ENCODE data around the gene GPR132. TPM values are rescaled to one million over a fixed set of nuclear protein-coding genes. Genes with fewer than 3 reads are reported as not detected.

GPR132 gene
- total and polyA plus RNA-seq, 2 of the 8 experiments (the other 6 are each of a cell fraction or from before 2014, with no cell fraction given): 0.11 TPM; not detected in 1

- Histone ChIP-seq H3K4me1 (replicated peaks in 1 of 4; ENCODE audit: control insufficient read depth in 3 of 4, insufficient read depth in 4 of 4, low read length in 3 of 4) (peaks cover 0 to 2% (median 0%) of the 10 kb centered on the region in 4 experiments; a peak in 1 of 7 replicates), H2BK15ac (ENCODE audit: low read length) (no peak overlapping the region), H4K8ac (ENCODE audit: extremely low read depth, insufficient read depth, low read length) (no peak overlapping the region), H3K27ac (ENCODE audit: low read depth, low read length) (no peak overlapping the region), H3K79me1 (ENCODE audit: low read depth, low read length) (no peaks in the 10 kb centered on the region), H3K23ac (ENCODE audit: insufficient read length) (no peak overlapping the region), H2BK120ac (replicated peaks; ENCODE audit: low read depth, low read length) (no peak overlapping the region), H3K4ac (replicated peaks; ENCODE audit: insufficient read length, low read depth, low read length) (no peak overlapping the region), H3K4me2 (ENCODE audit: insufficient read depth in 1 of 2, low read depth in 2 of 2, low read length in 2 of 2) (no peak overlapping the region), H3K56ac (replicated peaks; ENCODE audit: insufficient read length, low read depth, low read length) (no peak overlapping the region), H2AFZ (ENCODE audit: low read length) (no peak overlapping the region), H2BK12ac (ENCODE audit: low read depth, low read length) (no peak overlapping the region), H4K91ac (replicated peaks; ENCODE audit: insufficient read length, low read length) (no peak overlapping the region), H3K18ac (ENCODE audit: extremely low read depth, low read length) (no peak overlapping the region), H2BK20ac (ENCODE audit: low read length) (no peak overlapping the region), H3K14ac (ENCODE audit: insufficient read length) (no peak overlapping the region), H2AK5ac (ENCODE audit: low read depth, low read length) (no peak overlapping the region), H2BK5ac (ENCODE audit: low read depth, low read length) (no peak overlapping the region), H3K23me2 (ENCODE audit: low read depth, low read length) (no peaks in the 10 kb centered on the region), H3K36me3 (ENCODE audit: control insufficient read depth in 2 of 4, insufficient read depth in 4 of 4, low read length in 3 of 4) (no peaks in the 10 kb centered on the region), H3K4me3 (ENCODE audit: extremely low read depth in 1 of 4, insufficient read depth in 2 of 4, low read depth in 3 of 4, low read length in 4 of 4) (no peak overlapping the region), H3K9ac (replicated peaks in 1 of 4; ENCODE audit: extremely low read depth in 1 of 4, low read depth in 3 of 4, low read length in 3 of 4) (no peak overlapping the region), H3K9me3 (ENCODE audit: insufficient read depth in 2 of 2, low read depth in 1 of 2, low read length in 1 of 2) (no peaks in the 10 kb centered on the region), H4K20me1 (replicated peaks in 1 of 2; ENCODE audit: control insufficient read depth in 1 of 2, insufficient read depth in 2 of 2, low read length in 2 of 2) (no peaks in the 10 kb centered on the region), H4K5ac (ENCODE audit: insufficient read length, low read depth, low read length) (no peak overlapping the region), H3K27me3 (replicated peaks in 1 of 4; ENCODE audit: control insufficient read depth in 3 of 4, extremely low read depth in 1 of 4, insufficient read depth in 3 of 4, low read length in 3 of 4) (peaks cover 0 to 5% (median 3%) of the 10 kb centered on the region in 4 experiments; a peak in 4 of 7 replicates), H3K79me2 (ENCODE audit: control insufficient read depth in 1 of 2, insufficient read depth in 2 of 2, low read length in 2 of 2) (no peaks in the 10 kb centered on the region)
- ChIA-PET POLR2A (ENCODE audit: partially characterized antibody) (no interaction called here), CTCF (ENCODE audit: partially characterized antibody) (interaction anchor here (0.8 to 1.2 kb wide), 2 partner anchors 74 to 87 kb away, joined by 3 read pairs; no protein-coding TSS in a partner anchor)
- WGBS, 2 experiments (ENCODE audit: extremely low coverage in 1 of 2, insufficient coverage in 1 of 2, insufficient read length in 1 of 2, insufficient replicate concordance in 2 of 2, low coverage in 1 of 2, low lambda C conversion rate in 2 of 2, missing lambda C conversion rate in 1 of 2): 87% methylated on average over 24 of the region's 25 CpGs; no CpG with 5 or more reads in 1 of the 2 experiments
- FAIRE-seq (no peak), DNase-seq (ENCODE audit: low read depth in 1 of 2, low spot score in 2 of 2) (no peak)
- TF ChIP-seq SUZ12 (IDR thresholded peaks at IDR 0.05; ENCODE audit: low read length) (no peak), SP2 (IDR thresholded peaks at IDR 0.05; ENCODE audit: low read length) (no peak), SIX5 (IDR thresholded peaks at IDR 0.05; ENCODE audit: low read depth, low read length) (no peak), CTCF (IDR thresholded peaks at IDR 0.05; ENCODE audit: control extremely low read depth in 1 of 3, insufficient read depth in 1 of 3, low read depth in 1 of 3, low read length in 3 of 3) (no peak), CREB1 (IDR thresholded peaks at IDR 0.05) (no peak), HDAC2 (IDR thresholded peaks at IDR 0.05; ENCODE audit: borderline replicate concordance in 1 of 2, low read depth in 2 of 2, low read length in 2 of 2) (no peak), RAD21 (IDR thresholded peaks at IDR 0.05 in 1 of 2, conservative IDR thresholded peaks at IDR 0.05 in 1 of 2; ENCODE audit: low read depth in 2 of 2, low read length in 2 of 2) (no peak), CEBPB (IDR thresholded peaks at IDR 0.05; ENCODE audit: low read depth, low read length) (no peak), KDM4A (IDR thresholded peaks at IDR 0.05; ENCODE audit: low read depth, low read length, severe bottlenecking) (no peak)
These were observed 15.3 kb downstream of the GPR132 start for GRCh38 chr14:105049753-105050550.

All from H1 (cell line).